ENCODE results near the gene ARFIP1.
A peak's percentile ranks its signal among the peaks of the same experiment; 100 is the strongest.
"Not testable (repeated sequence)": the region's sequence is repeated elsewhere in the genome, so short reads cannot be mapped to it uniquely, and the experiment has no call there.

The ARFIP1 gene, protein sequence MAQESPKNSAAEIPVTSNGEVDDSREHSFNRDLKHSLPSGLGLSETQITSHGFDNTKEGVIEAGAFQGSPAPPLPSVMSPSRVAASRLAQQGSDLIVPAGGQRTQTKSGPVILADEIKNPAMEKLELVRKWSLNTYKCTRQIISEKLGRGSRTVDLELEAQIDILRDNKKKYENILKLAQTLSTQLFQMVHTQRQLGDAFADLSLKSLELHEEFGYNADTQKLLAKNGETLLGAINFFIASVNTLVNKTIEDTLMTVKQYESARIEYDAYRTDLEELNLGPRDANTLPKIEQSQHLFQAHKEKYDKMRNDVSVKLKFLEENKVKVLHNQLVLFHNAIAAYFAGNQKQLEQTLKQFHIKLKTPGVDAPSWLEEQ

DNA sequence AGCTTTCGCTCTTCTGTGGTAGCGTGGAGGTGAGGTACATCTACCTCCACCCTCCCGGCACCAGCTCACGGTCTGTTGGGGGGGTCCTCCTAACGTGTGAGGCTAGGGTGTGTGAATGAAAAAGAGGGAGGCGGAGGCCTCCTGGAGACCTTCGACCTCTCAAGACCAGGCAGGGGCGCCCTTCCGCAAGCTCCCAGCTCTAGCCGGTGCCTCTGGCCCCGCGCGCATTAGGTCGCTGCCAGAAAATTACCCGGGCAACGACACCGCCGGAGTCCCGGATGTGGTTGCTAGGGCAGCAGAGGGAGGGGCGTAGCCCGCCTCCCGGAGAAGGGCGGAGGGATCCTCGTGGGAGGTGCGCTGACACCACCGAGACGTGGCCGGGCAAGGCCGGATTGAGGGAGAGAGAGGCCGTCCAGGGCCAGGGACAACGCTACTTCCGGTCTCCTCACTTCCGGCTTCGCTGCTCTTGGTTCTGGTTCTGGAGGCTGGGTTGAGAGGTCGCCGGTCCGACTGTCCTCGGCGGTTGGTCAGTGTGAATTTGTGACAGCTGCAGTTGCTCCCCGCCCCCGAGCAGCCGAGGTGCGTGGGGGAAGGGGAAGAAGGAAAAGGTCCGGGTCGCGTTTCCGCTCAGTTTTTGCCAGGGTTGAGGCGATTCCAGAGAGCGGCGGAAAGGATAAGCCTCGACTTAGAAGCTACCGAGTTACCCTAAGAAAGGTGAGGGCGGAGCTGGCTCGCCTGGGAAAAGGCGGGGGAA is at the start of gene ARFIP1, which contains the start of gene TIGD4:
Gene ARFIP1, plus strand, starts transcription at position 442 of the 754 bp plus-strand sequence. CDS start 49,680 bp downstream, outside the sequence.
Gene TIGD4, minus strand, starts transcription at position 218 of the 754 bp plus-strand sequence. CDS start 8,726 bp downstream, outside the sequence.
- DNase-seq: peak; percentile 98

DNA sequence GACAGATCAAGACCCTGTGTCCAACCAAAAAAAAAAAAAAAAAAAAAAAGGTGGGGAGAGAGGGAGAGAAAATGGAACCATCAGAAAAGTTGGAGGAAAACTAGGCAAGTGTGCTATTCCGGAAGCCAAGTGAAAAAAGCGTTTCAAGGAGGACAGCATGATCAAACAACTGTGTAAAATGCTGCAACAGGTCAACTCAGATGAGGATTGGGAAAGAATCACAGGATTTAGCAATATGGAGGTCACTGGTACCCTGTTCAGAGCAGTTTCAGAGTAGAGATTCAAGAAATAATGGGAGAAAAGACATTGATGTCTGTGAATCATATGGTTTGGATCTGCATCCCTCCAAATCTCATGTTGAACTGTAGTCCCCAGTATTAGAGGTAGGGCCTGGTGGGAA is 47.8 kb upstream of the ARFIP1 start:
- no peak for DNase-seq

DNA sequence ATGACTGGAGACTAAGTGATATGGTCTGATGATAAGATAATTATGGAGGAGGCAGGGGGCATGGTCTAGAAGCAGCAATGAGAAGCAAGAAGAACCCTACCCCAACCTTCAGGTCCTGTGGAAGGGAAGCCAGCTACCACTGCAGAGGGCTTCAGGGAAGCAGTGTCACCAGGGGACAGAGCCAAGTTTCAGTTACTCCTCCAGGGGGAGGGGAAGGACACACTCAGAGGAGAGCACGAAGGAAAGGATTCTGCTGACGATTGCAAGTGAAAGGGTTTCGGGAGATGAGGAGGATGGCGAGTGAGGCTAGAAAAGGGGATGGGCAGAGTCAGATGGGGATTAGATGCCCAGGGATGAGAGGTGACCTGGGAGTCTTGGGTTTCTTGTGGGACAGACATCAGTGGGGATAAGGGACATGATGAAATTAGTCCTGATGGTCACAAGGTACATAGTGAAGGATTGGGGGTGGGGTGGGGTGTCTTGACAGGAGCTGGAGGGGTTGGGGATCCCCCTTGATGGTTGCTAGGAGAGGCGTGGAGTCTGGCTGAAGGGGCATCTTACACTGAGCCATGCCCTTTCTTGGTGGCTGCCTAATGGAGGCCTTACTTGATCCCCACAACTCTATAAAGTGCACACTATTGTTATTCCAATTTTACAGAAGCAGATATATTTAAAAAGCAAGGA is 45.6 kb upstream of the ARFIP1 start:
- no peak for DNase-seq

DNA sequence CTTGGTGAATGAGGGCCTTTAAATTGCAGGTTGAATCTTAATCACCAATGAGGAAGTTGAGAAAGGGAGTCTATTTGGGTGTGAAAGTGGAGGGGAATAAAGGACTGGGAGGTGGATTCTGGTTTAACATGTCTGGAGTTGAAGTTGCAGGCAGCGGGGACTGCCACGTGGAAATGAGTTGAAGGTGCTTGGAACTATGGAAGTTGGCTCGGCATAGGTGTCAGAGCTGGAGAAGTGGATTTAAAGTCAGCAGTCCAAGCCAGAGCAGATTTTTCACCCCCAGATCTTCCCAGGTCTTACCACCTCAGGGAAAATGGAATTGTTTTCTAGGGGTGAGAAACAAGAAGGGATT is 45.1 kb upstream of the ARFIP1 start:
- DNase-seq: no peak

DNA sequence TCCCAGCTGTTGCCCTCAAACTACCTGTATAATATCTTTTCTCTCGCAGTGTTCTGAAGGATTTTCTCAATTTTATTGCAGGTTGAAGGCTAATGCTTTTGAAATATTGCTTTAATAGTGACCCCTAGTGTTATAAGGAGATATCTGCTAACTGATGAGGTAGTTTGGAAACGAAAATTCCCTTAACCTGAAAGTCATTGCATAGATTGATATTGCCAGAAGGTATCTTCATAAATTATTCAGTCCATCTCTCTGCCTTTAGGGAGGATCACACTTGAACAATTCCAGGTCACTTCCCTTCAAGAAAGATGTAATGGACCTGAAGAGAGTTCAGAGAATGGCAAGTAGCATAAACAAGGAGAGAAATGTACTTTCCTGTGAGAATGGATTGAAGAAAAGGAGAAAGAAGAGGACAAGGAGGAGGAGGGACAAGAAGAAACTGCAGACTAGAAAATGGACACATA is 44.3 kb upstream of the ARFIP1 start:
- no peak for DNase-seq

GRCh38 chr4:152735906-152736305 is 43.8 kb upstream of the ARFIP1 start:
- DNase-seq: no peak

DNA sequence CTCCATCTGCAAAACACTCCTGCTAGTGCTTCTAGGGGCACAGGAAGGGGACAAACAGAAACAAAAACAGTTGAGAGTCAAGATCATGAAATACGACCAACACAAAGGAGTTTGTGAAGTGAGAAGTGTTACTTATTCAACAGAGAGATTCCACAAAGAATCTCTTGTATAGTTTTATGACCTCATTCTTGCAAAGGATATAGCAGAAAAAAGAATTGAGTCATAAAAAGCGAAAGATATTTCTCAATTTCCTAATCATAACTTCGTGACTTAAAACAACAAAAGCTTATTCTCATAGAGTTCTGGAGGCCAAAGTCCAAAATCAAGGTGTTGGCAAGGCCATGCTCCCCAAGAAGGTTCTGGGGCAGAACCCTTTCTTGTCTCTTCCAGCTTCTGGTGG is 40.9 kb upstream of the ARFIP1 start:
- no peak for DNase-seq

- DNase-seq: no peak
Measured at GRCh38 chr4:152747444-152747843, 32.3 kb upstream of the ARFIP1 start.

GRCh38 chr4:152748619-152749018 is 31.1 kb upstream of the ARFIP1 start:
- no peak for DNase-seq

GRCh38 chr4:152763796-152764195 is 16.0 kb upstream of the ARFIP1 start:
- no peak for DNase-seq

DNA sequence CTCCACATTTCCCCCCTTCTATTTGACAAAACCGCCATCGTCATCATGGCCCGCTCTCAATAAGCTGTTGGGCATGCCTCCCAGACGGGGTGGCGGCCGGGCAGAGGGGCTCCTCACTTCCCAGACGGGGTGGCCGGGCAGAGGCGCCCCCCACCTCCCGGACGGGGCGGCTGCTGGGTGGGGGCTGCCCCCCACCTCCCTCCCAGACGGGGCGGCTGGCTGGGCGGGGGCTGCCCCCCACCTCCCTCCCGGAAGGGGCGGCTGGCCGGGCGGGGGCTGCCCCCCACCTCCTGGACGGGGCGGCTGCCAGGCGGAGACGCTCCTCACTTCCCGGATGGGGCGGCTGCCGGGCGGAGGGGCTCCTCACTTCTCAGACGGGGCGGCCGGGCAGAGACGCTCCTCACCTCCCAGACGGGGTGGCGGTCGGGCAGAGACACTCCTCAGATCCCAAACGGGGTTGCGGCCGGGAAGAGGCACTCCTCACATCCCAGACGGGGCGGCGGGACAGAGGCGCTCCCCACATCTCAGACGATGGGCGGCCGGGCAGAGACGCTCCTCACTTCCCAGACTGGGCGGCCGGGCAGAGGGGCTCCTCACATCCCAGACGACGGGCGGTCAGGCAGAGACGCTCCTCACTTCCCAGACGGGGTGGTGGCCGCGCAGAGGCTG is 14.6 kb upstream of the ARFIP1 start:
- DNase-seq: not testable (repeated sequence)

GRCh38 chr4:152771741-152772533 is 7.8 kb upstream of the ARFIP1 start:
- no peak for DNase-seq

- DNase-seq: no peak
Measured at GRCh38 chr4:152773339-152773738, 6.4 kb upstream of the ARFIP1 start.

DNA sequence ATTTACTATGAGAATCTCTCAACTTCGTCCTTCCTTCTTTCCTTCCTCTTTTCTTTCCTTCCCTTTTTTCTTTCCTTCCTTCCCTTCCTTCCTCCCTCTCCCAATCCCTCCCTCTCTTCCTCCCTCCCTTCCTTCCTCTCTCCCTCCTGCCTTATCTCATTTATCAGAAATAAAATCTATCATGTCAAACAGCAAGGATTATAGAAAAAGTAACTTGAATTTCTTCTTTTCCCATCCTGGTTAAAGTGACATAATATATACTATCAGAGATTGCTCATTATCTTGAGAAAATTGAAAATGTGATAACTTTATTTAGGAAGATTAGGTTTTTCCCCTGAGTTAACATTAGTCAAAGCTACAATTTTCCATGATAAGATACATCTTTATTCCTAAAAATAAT is 5.8 kb upstream of the ARFIP1 start:
- DNase-seq: no peak

DNA sequence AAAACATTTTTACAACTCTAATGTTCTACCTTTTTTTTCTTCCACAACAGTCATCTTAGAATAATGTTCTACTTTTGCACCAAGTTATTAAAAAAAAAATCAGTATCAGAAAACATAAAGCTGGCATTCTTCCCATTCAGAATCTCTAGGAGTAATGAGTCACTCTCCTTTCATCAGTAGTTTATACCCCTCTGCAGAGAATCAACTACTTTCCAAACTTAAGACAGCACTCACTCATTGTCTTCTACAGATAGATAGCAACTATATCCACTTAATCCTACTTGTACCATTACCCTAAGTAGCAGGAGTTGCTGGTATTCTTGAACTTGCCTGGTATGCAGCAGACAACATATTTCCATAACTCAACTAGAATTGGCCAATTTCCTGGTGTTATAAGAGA is 3.4 kb upstream of the ARFIP1 start:
- DNase-seq: no peak

DNA sequence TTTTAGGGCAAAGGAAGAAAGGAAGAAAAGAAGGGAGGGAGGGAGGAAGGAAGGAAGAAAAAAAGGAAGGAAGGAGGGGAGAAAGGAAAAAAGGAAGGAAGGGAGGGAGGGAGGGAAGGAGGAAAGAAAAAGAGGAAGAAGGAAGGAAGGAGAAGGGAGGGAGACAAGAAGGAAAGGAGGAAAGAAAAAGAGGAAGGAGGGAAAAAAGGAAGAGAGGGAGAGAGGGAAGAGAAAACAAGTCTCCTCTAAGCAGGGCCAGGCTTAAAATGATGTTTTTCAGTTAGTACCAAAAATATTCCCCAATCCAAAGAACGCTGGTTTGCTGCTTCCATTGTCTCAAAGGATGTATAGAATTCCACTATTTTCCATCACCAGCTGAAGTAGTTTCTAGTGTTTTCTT is 2.3 kb upstream of the ARFIP1 start:
- DNase-seq: no peak

GRCh38 chr4:152778656-152779512 is 870 bp upstream of the ARFIP1 start:
- peak; percentile 69 for DNase-seq

DNA sequence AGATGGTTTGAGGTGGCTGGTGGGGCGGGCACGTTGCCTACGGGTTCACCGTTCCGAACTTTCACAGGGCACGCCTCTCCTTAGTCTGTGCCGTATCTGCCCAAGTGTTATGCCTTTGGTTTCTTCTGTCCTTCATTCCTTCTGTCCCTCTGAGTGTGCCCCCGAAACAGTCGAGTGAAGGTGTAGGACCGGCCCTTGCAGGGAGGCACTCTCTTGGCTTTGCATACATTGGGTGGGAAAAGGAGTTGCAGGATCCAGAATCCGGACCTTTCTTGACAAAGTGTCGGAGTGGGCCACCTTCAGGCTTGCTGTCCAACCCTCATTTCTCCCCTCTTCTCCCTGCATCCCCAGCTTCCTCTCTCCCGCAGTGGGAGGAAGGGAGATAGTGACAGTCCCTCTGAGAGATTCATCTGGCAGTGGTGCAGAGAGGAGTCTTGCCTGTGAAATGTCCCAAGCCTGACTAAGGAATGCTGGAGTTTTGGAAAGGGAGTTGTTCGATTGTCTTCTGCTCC is 569 bp downstream of the ARFIP1 start:
- DNase-seq: no peak

DNA sequence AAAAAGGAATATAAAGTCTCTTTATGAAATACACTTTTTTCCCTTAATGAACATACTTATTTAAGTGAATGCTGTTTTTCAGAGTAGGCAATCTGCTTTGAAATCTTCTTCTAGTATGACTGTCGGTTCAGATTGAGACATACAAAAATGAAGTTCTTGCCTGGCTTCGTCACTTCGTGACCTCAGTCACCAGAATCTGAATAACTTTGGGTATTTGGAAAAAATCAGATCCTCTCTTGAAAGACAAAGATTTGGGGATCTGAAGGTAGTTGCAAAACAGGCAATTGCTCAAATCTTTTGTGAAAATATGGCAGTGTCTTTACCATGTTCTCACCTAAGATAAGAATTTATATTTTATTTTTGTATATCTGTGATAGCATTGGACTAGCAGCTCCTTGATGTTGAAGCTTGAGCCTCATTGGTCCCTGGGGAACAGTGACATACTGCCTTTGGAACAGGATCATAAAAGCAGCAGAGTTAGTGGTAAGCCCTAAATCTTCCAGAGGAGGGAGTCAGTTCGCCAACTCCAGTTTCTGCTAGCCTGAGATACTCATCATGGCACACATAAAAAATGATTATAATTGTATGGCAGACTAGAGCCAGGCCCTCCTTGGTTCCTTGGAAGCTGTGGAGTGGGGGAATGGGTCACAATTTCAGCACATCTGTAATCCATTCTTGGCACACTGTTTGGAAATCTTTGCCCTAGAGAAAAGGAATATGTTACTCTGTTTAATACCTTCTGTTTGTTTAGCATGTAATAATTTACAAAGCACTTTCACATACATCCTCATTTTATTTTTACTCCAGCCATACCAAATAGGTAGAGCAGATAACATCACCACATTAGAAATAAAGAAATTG is 5.0 kb downstream of the ARFIP1 start:
- no peak for DNase-seq
